ENCODE data around the gene XYLT1. TPM values are rescaled to one million over a fixed set of nuclear protein-coding genes. Genes with fewer than 3 reads are reported as not detected.

XYLT1 gene
- total RNA-seq, 1 donor from 2014 or later = under 0.01 TPM

- Histone ChIP-seq H3K4me3 (ENCODE audit: low read depth, low read length) (no peak overlapping the region), H3K27me3 (ENCODE audit: control insufficient read depth, insufficient read depth, low read length) (no peaks in the 10 kb centered on the region), H3K36me3 (ENCODE audit: control insufficient read depth, insufficient read depth, low read length) (no peaks in the 10 kb centered on the region)
- no peak for FAIRE-seq
- TF ChIP-seq CTCF (IDR thresholded peaks at IDR 0.05; ENCODE audit: insufficient read depth, low read length, severe bottlenecking) = no peak
- DNase-seq (ENCODE audit: low read depth) = no peak
These were observed 224.4 kb downstream of the XYLT1 start for GRCh38 chr16:17246268-17246885.

- TF ChIP-seq CTCF (IDR thresholded peaks at IDR 0.05; ENCODE audit: insufficient read depth, low read length, severe bottlenecking) = no peak
- no peak for DNase-seq (ENCODE audit: low read depth)
- H3K27me3 ChIP-seq (ENCODE audit: control insufficient read depth, insufficient read depth, low read length) = no peaks in the 10 kb centered on the region
- no peak for FAIRE-seq
- H3K36me3 ChIP-seq (ENCODE audit: control insufficient read depth, insufficient read depth, low read length) = no peaks in the 10 kb centered on the region
- H3K4me3 ChIP-seq (ENCODE audit: low read depth, low read length) = no peak overlapping the region
These were observed 225.0 kb downstream of the XYLT1 start for GRCh38 chr16:17245776-17246175.

- FAIRE-seq (no peak), DNase-seq (ENCODE audit: low read depth) (no peak)
- H3K4me3 ChIP-seq (ENCODE audit: low read depth, low read length) = no peak overlapping the region
- H3K36me3 ChIP-seq (ENCODE audit: control insufficient read depth, insufficient read depth, low read length) = no peaks in the 10 kb centered on the region
- no peak for TF ChIP-seq CTCF (IDR thresholded peaks at IDR 0.05; ENCODE audit: insufficient read depth, low read length, severe bottlenecking)
- H3K27me3 ChIP-seq (ENCODE audit: control insufficient read depth, insufficient read depth, low read length) = no peaks in the 10 kb centered on the region
These were observed 225.7 kb downstream of the XYLT1 start for GRCh38 chr16:17244872-17245551.

- FAIRE-seq = no peak
- H3K27me3 ChIP-seq (ENCODE audit: control insufficient read depth, insufficient read depth, low read length) = no peaks in the 10 kb centered on the region
- no peaks in the 10 kb centered on the region for H3K36me3 ChIP-seq (ENCODE audit: control insufficient read depth, insufficient read depth, low read length)
- no peak overlapping the region for H3K4me3 ChIP-seq (ENCODE audit: low read depth, low read length)
- no peak for DNase-seq (ENCODE audit: low read depth)
- TF ChIP-seq CTCF (IDR thresholded peaks at IDR 0.05; ENCODE audit: insufficient read depth, low read length, severe bottlenecking) = no peak
These were observed 229.4 kb downstream of the XYLT1 start for GRCh38 chr16:17241264-17241835.

- Histone ChIP-seq H3K36me3 (ENCODE audit: control insufficient read depth, insufficient read depth, low read length) (no peaks in the 10 kb centered on the region), H3K27me3 (ENCODE audit: control insufficient read depth, insufficient read depth, low read length) (no peaks in the 10 kb centered on the region), H3K4me3 (ENCODE audit: low read depth, low read length) (no peak overlapping the region)
- DNase-seq (ENCODE audit: low read depth) (no peak), FAIRE-seq (no peak)
- TF ChIP-seq CTCF (IDR thresholded peaks at IDR 0.05; ENCODE audit: insufficient read depth, low read length, severe bottlenecking) = no peak
These were observed 232.3 kb downstream of the XYLT1 start for GRCh38 chr16:17238285-17239028.

Data from bronchial epithelial cell (primary cell).